IPS-15b (cell line): ENCODE results near the gene NEURL4.

Source experiments
- H3K27me3 ChIP-seq: one replicate; pipeline ENCODE4 v1.6.1; 2013; ENCODE audit warnings: low read length; ENCODE audit not compliant: control insufficient read depth, insufficient read depth
- H3K36me3 ChIP-seq: one replicate; pipeline ENCODE4 v1.6.1; 2013; ENCODE audit warnings: low read length; ENCODE audit not compliant: control insufficient read depth, insufficient read depth
- H3K4me1 ChIP-seq: one replicate; pipeline ENCODE4 v1.6.1; 2013; ENCODE audit warnings: mild to moderate bottlenecking, low read length; ENCODE audit not compliant: control insufficient read depth, insufficient read depth
- H3K4me3 ChIP-seq: one replicate; pipeline ENCODE4 v1.5.1; 2013; ENCODE audit warnings: low read depth, low read length
- H3K9ac ChIP-seq: one replicate; pipeline ENCODE4 v1.6.1; 2013; ENCODE audit warnings: low read depth, mild to moderate bottlenecking, low read length
- H3K9me3 ChIP-seq: one replicate; pipeline ENCODE4 v1.6.1; 2013; ENCODE audit warnings: mild to moderate bottlenecking, low read length; ENCODE audit not compliant: control insufficient read depth, insufficient read depth

NEURL4 gene

GRCh38 chr17:7290685-7291084 is 38.5 kb downstream of the NEURL4 start:
- no peak overlapping the region for H3K9ac ChIP-seq
- H3K27me3 ChIP-seq: peaks cover 2% of the 10 kb centered on the region

GRCh38 chr17:7290166-7290565 is 39.0 kb downstream of the NEURL4 start:
- Histone ChIP-seq H3K27me3 (no peaks in the 10 kb centered on the region), H3K36me3 (peaks cover 18% of the 10 kb centered on the region), H3K9ac (no peak overlapping the region), H3K4me3 (no peak overlapping the region), H3K9me3 (no peaks in the 10 kb centered on the region), H3K4me1 (peaks cover 4% of the 10 kb centered on the region)

More at GRCh38 chr17:7290685-7291084, 38.5 kb downstream of the NEURL4 start:
- Histone ChIP-seq H3K4me3 (no peak overlapping the region), H3K9me3 (no peaks in the 10 kb centered on the region), H3K36me3 (peaks cover 13% of the 10 kb centered on the region), H3K4me1 (peaks cover 4% of the 10 kb centered on the region)

- peaks cover 4% of the 10 kb centered on the region for H3K4me1 ChIP-seq
- no peak overlapping the region for H3K4me3 ChIP-seq
- H3K9ac ChIP-seq: no peak overlapping the region
- peaks cover 24% of the 10 kb centered on the region for H3K36me3 ChIP-seq
- H3K9me3 ChIP-seq: no peaks in the 10 kb centered on the region
- no peaks in the 10 kb centered on the region for H3K27me3 ChIP-seq
Measured at GRCh38 chr17:7289256-7290032, 39.7 kb downstream of the NEURL4 start.

- Histone ChIP-seq H3K9me3 (no peaks in the 10 kb centered on the region), H3K9ac (no peak overlapping the region), H3K27me3 (peaks cover 5% of the 10 kb centered on the region), H3K36me3 (peaks cover 36% of the 10 kb centered on the region), H3K4me1 (no peaks in the 10 kb centered on the region), H3K4me3 (no peak overlapping the region)
Measured at GRCh38 chr17:7285679-7286078, 43.5 kb downstream of the NEURL4 start.

GRCh38 chr17:7284911-7285310 is 44.2 kb downstream of the NEURL4 start:
- H3K9ac ChIP-seq: no peak overlapping the region
- peaks cover 5% of the 10 kb centered on the region for H3K27me3 ChIP-seq
- H3K36me3 ChIP-seq: peaks cover 36% of the 10 kb centered on the region
- no peaks in the 10 kb centered on the region for H3K9me3 ChIP-seq
- H3K4me1 ChIP-seq: peaks cover 5% of the 10 kb centered on the region
- no peak overlapping the region for H3K4me3 ChIP-seq

GRCh38 chr17:7283471-7284216 is 45.5 kb downstream of the NEURL4 start:
- Histone ChIP-seq H3K27me3 (peaks cover 5% of the 10 kb centered on the region), H3K4me1 (peaks cover 6% of the 10 kb centered on the region), H3K9me3 (no peaks in the 10 kb centered on the region), H3K4me3 (no peak overlapping the region), H3K36me3 (peaks cover 36% of the 10 kb centered on the region), H3K9ac (no peak overlapping the region)

GRCh38 chr17:7282752-7283321 is 46.3 kb downstream of the NEURL4 start:
- Histone ChIP-seq H3K9me3 (no peaks in the 10 kb centered on the region), H3K27me3 (peaks cover 5% of the 10 kb centered on the region), H3K36me3 (peaks cover 36% of the 10 kb centered on the region), H3K4me1 (peaks cover 6% of the 10 kb centered on the region), H3K9ac (peak overlapping the region; percentile 47), H3K4me3 (peak overlapping the region; percentile 84)

GRCh38 chr17:7281953-7282751 is 47.0 kb downstream of the NEURL4 start:
- Histone ChIP-seq H3K4me3 (peak overlapping the region; percentile 84), H3K4me1 (peaks cover 6% of the 10 kb centered on the region), H3K27me3 (peaks cover 5% of the 10 kb centered on the region), H3K9ac (peak overlapping the region; percentile 60), H3K9me3 (no peaks in the 10 kb centered on the region), H3K36me3 (peaks cover 33% of the 10 kb centered on the region)

- Histone ChIP-seq H3K27me3 (peaks cover 5% of the 10 kb centered on the region), H3K9ac (peak within 1 kb of the TSS; percentile 60), H3K4me3 (peak within 1 kb of the TSS; percentile 84), H3K36me3 (peaks cover 28% of the 10 kb centered on the region), H3K9me3 (no peaks in the 10 kb centered on the region), H3K4me1 (peaks cover 6% of the 10 kb centered on the region)
Measured at GRCh38 chr17:7281074-7281952, 47.8 kb downstream of the NEURL4 start, which contains the start of gene SLC2A4. TSS of gene SLC2A4 (plus strand) at chr17:7281718. CDS start at chr17:7281935, 217 bp downstream.

- H3K4me3 ChIP-seq: peak overlapping the region; percentile 50
- H3K27me3 ChIP-seq: peaks cover 5% of the 10 kb centered on the region
- H3K4me1 ChIP-seq: peaks cover 6% of the 10 kb centered on the region
- H3K9me3 ChIP-seq: no peaks in the 10 kb centered on the region
- peak overlapping the region; percentile 14 for H3K9ac ChIP-seq
- peaks cover 23% of the 10 kb centered on the region for H3K36me3 ChIP-seq
Measured at GRCh38 chr17:7280519-7281073, 48.5 kb downstream of the NEURL4 start.
